Natural killer cell (primary cell): Measurements from ENCODE around the gene RAP1A. TPM values are rescaled to one million over a fixed set of nuclear protein-coding genes. Genes with fewer than 3 reads are reported as not detected.

ENCODE experiments used
- ATAC-seq, 3 donors: fragments of 150-1000 bp in 2 of 3; fragments of 200-7000 bp in 1 of 3; cut with Tn5 transposase; 1 replicate in 1 of 3; 2 replicates in 2 of 3; pipeline ENCODE4 v1.10.0; 2021; ENCODE audit warnings: mild to moderate bottlenecking in 2 of 3, moderate library complexity in 2 of 3
- DNase-seq, 2 donors: peaks; one replicate each; pipeline versions ENCODE4 v3.0.0 to v3.0.0-alpha.2; 2013 to 2021; ENCODE audit warnings: mixed read lengths in 1 of 2
- H3K27ac ChIP-seq: one replicate; pipeline ENCODE4 v1.5.1; 2013; ENCODE audit warnings: mild to moderate bottlenecking, low read length
- H3K27me3 ChIP-seq: one replicate; pipeline ENCODE4 v1.6.1; 2013; ENCODE audit warnings: low read length; ENCODE audit not compliant: control insufficient read depth, insufficient read depth
- H3K36me3 ChIP-seq: one replicate; pipeline ENCODE4 v1.6.1; 2013; ENCODE audit warnings: low read length; ENCODE audit not compliant: control insufficient read depth, insufficient read depth
- H3K4me1 ChIP-seq: one replicate; pipeline ENCODE4 v1.6.1; 2013; ENCODE audit warnings: low read length; ENCODE audit not compliant: control insufficient read depth, insufficient read depth
- H3K4me3 ChIP-seq: one replicate; pipeline ENCODE4 v1.5.1; 2013; ENCODE audit warnings: low read length
- H3K9me3 ChIP-seq: one replicate; pipeline ENCODE4 v1.6.1; 2013; ENCODE audit warnings: low read length; ENCODE audit not compliant: control insufficient read depth, insufficient read depth
- H3K27ac Mint-ChIP-seq, 2 donors: one replicate each; pipeline ENCODE4 v1.8.0; 2022; ENCODE audit warnings: mild to moderate bottlenecking in 2 of 2, mixed read lengths in 2 of 2, moderate library complexity in 1 of 2
- H3K27me3 Mint-ChIP-seq, 2 donors: one replicate each; pipeline ENCODE4 v1.8.0; 2022; ENCODE audit warnings: low read depth in 2 of 2, mixed read lengths in 2 of 2
- H3K36me3 Mint-ChIP-seq: one replicate; pipeline ENCODE4 v1.8.0; 2022; ENCODE audit warnings: mixed read lengths
- H3K4me1 Mint-ChIP-seq, 2 donors: one replicate each; pipeline ENCODE4 v1.8.0; 2022; ENCODE audit warnings: mixed read lengths in 2 of 2
- H3K4me3 Mint-ChIP-seq: one replicate; pipeline ENCODE4 v1.8.0; 2022; ENCODE audit warnings: mild to moderate bottlenecking, moderate library complexity, mixed read lengths
- H3K9me3 Mint-ChIP-seq, 2 donors: one replicate each; pipeline ENCODE4 v1.8.0; 2022; ENCODE audit warnings: mixed read lengths in 2 of 2
- WGBS: methylation state at CpG from one replicate; pipeline ENCODE4 v1.1.7; 2013; ENCODE audit warnings: missing lambda C conversion rate; ENCODE audit not compliant: insufficient coverage; 5-methylcytosine and 5-hydroxymethylcytosine counted together
- intact Hi-C: fragments of 100-400 bp; cut with micrococcal nuclease; formaldehyde crosslinking; loops from one replicate; pipeline ENCODE4 v1.14.2; 2022
- total RNA-seq, 4 donors: library from RNA; stranded (reverse); fragments of 120-200 nt in 1 of 4; gene quantifications; one replicate each; pipeline versions ENCODE4 v1.2.3 to v1.2.4, GENCODE V29; 2013 to 2022
- TF ChIP-seq, protein P1 (sequence below): fragments of 200-600 bp; IDR thresholded peaks from one replicate; pipeline ENCODE4 v1.8.0; 2022; ENCODE audit warnings: antibody characterized with exemption

RAP1A gene
- total RNA-seq, 3 donors from 2014 or later (not counting 1 experiment from before 2014, with no cell fraction given), result 83.7 to 112 (median 104) TPM

GRCh38 chr1:111611986-111612385, 7.6 kb upstream of the RAP1A start:
- Histone ChIP-seq H3K27ac (no peak overlapping the region), H3K4me1 (peaks cover 17% of the 10 kb centered on the region), H3K9me3 (no peaks in the 10 kb centered on the region), H3K4me3 (no peak overlapping the region), H3K27me3 (no peaks in the 10 kb centered on the region), H3K36me3 (no peaks in the 10 kb centered on the region)
- no peaks in the 10 kb centered on the region for H3K27me3 Mint-ChIP-seq
- no peak overlapping the region for H3K4me3 Mint-ChIP-seq
- TF ChIP-seq, protein P1, sequence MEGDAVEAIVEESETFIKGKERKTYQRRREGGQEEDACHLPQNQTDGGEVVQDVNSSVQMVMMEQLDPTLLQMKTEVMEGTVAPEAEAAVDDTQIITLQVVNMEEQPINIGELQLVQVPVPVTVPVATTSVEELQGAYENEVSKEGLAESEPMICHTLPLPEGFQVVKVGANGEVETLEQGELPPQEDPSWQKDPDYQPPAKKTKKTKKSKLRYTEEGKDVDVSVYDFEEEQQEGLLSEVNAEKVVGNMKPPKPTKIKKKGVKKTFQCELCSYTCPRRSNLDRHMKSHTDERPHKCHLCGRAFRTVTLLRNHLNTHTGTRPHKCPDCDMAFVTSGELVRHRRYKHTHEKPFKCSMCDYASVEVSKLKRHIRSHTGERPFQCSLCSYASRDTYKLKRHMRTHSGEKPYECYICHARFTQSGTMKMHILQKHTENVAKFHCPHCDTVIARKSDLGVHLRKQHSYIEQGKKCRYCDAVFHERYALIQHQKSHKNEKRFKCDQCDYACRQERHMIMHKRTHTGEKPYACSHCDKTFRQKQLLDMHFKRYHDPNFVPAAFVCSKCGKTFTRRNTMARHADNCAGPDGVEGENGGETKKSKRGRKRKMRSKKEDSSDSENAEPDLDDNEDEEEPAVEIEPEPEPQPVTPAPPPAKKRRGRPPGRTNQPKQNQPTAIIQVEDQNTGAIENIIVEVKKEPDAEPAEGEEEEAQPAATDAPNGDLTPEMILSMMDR, result no peak
- ATAC-seq, result no peak
- peaks cover 20 to 21% of the 10 kb centered on the region in 2 donors for H3K4me1 Mint-ChIP-seq
- no peaks in the 10 kb centered on the region for H3K36me3 Mint-ChIP-seq
- DNase-seq, result no peak
- no peak overlapping the region for H3K27ac Mint-ChIP-seq
- H3K9me3 Mint-ChIP-seq, result no peaks in the 10 kb centered on the region
- WGBS, result 100% methylated on average over 1 of the region's 2 CpGs
- intact Hi-C loops, result no loop called here

GRCh38 chr1:111615870-111616715, 3.5 kb upstream of the RAP1A start:
- H3K4me3 ChIP-seq, result no peak overlapping the region
- H3K4me1 ChIP-seq, result peaks cover 35% of the 10 kb centered on the region
- no peaks in the 10 kb centered on the region for H3K36me3 ChIP-seq
- H3K9me3 ChIP-seq, result no peaks in the 10 kb centered on the region
- H3K27ac ChIP-seq, result peak overlapping the region; percentile 82
- 3% methylated on average over 3 of the region's 3 CpGs for WGBS
- TF ChIP-seq, protein P1, result no peak
- H3K27me3 ChIP-seq, result no peaks in the 10 kb centered on the region
- Mint-ChIP-seq H3K27ac (peak overlapping the region; percentile 61 to 76), H3K27me3 (no peaks in the 10 kb centered on the region), H3K9me3 (no peaks in the 10 kb centered on the region), H3K36me3 (no peaks in the 10 kb centered on the region), H3K4me3 (peak overlapping the region; percentile 43), H3K4me1 (peaks cover 47 to 48% of the 10 kb centered on the region in 2 donors)
- intact Hi-C loops, result loop anchor here (1.0 kb wide), 1 partner anchor 23 kb away; no protein-coding TSS in a partner anchor
- peak; percentile 49 to 56 (median 53) for ATAC-seq
- peak; percentile 32 to 85 for DNase-seq

DNA sequence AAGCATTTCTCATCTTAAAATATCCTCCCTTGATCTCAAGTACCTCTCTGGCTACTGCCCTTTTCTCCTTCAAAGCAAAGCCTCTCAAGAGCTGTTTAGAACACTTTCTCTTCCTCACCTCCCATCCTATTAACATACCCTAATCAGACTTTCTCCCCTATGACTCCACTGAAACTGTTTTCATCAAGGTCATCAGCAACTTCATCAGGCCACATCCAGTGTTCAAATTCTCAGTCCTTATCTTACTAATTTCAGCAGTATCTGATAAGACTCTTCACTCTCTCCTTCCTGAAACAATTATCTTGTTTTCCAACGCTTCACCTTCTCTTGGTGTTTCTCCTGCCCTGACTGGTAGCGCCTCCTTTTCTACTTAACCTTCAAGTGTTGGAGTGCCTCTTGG, 1.5 kb upstream of the RAP1A start:
- Histone ChIP-seq H3K9me3 (no peaks in the 10 kb centered on the region), H3K36me3 (no peaks in the 10 kb centered on the region), H3K27ac (no peak overlapping the region), H3K4me1 (peaks cover 42% of the 10 kb centered on the region), H3K4me3 (no peak overlapping the region), H3K27me3 (no peaks in the 10 kb centered on the region)
- no peak for DNase-seq
- Mint-ChIP-seq H3K9me3 (no peaks in the 10 kb centered on the region), H3K27ac (peak overlapping the region; percentile 12 to 95), H3K36me3 (no peaks in the 10 kb centered on the region), H3K4me1 (peaks cover 66% of the 10 kb centered on the region in 2 donors), H3K27me3 (no peaks in the 10 kb centered on the region), H3K4me3 (peak overlapping the region; percentile 69)
- no peak for ATAC-seq
- TF ChIP-seq, protein P1, result no peak
- intact Hi-C loops, result no loop called here
- WGBS, result 92% methylated on average over 2 of the region's 2 CpGs
